Rectal smooth muscle tissue (tissue), 1 donor: ENCODE results near the gene EDEM1.

Experiments
- H3K27ac ChIP-seq: one replicate; pipeline ENCODE4 v1.7.0; 2013; ENCODE audit warnings: low read depth, low read length, inconsistent platforms
- H3K27me3 ChIP-seq: one replicate; pipeline ENCODE4 v1.7.0; 2013; ENCODE audit warnings: low read length; ENCODE audit not compliant: control insufficient read depth, insufficient read depth
- H3K36me3 ChIP-seq: one replicate; pipeline ENCODE4 v1.7.0; 2013; ENCODE audit warnings: low read length; ENCODE audit not compliant: control insufficient read depth, insufficient read depth
- H3K4me1 ChIP-seq: one replicate; pipeline ENCODE4 v1.7.0; 2013; ENCODE audit warnings: low read length; ENCODE audit not compliant: control insufficient read depth, insufficient read depth
- H3K4me3 ChIP-seq: one replicate; pipeline ENCODE4 v1.7.0; 2013; ENCODE audit warnings: low read length
- H3K9ac ChIP-seq: one replicate; pipeline ENCODE4 v1.7.0; 2013; ENCODE audit warnings: low read length

The EDEM1 gene

DNA sequence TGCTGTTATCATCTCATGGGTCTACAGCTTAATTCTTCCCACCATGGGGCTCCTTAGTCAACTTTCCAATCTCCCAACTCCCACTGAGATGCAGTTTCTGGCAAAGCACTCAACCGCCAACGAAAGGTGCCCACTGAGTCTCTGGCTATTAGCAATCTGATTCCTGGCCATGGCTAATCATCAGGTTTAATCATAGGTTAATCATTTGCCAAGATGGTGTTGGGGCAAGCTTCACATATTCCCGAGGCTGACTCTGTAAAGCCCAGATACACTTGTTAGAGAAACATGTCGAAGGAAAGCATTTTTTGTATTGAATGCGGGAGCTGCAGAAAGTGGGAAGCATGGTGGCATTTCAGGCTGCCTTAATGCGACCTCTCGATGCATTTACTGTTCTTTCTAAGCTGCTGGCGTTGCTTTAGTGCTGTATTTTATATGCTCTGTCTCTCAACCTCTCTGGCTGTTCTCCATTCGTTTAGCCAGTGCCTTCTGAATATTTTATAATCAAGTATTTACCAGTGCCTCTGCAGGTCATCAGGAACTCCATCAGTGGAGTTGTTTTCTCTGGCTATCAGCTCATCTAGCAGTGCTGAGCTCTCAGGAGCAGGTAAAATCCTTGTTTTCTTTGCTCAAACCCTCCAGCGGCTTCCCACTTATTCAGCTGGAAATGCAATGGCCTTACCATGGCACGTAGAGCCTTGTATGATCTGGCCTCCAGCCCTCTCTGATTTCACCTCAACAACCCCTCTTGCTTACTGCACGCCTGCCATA, 67.0 kb downstream of the EDEM1 start:
- Histone ChIP-seq H3K4me1 (no peaks in the 10 kb centered on the region), H3K27ac (no peak overlapping the region)

GRCh38 chr3:5255404-5256344, 68.2 kb downstream of the EDEM1 start:
- H3K4me1 ChIP-seq, result no peaks in the 10 kb centered on the region
- no peak overlapping the region for H3K4me3 ChIP-seq
- H3K9ac ChIP-seq, result no peak overlapping the region
- no peaks in the 10 kb centered on the region for H3K36me3 ChIP-seq
- H3K27ac ChIP-seq, result no peak overlapping the region
- H3K27me3 ChIP-seq, result no peaks in the 10 kb centered on the region

More for the DNA sequence above, 67.0 kb downstream of the EDEM1 start:
- Histone ChIP-seq H3K4me3 (no peak overlapping the region), H3K9ac (no peak overlapping the region), H3K36me3 (no peaks in the 10 kb centered on the region), H3K27me3 (no peaks in the 10 kb centered on the region)

DNA sequence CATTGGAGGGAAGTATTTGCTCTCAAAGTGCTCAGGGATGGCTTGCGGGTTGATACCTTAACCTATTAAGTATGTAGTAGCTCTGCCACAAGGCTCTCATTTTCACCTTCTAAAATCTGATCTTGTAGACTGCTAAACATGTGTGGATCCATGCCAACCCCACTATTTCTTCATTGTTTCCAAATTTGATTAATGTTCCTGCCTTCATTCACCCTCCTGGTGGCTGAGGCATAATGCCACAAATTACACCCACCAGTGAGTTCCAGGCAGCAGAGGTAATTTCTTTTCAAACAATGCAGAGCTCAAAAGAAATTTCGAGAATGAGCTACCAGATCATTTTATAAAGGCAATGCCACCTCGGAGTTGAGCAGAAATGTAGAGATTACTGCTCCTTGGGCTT, 71.0 kb downstream of the EDEM1 start:
- Histone ChIP-seq H3K9ac (no peak overlapping the region), H3K27ac (no peak overlapping the region), H3K4me3 (no peak overlapping the region), H3K36me3 (no peaks in the 10 kb centered on the region), H3K4me1 (no peaks in the 10 kb centered on the region), H3K27me3 (no peaks in the 10 kb centered on the region)

GRCh38 chr3:5260992-5261501, 73.5 kb downstream of the EDEM1 start:
- H3K4me3 ChIP-seq, result no peak overlapping the region
- H3K27ac ChIP-seq, result no peak overlapping the region
- no peak overlapping the region for H3K9ac ChIP-seq
- H3K36me3 ChIP-seq, result no peaks in the 10 kb centered on the region
- no peaks in the 10 kb centered on the region for H3K4me1 ChIP-seq
- H3K27me3 ChIP-seq, result no peaks in the 10 kb centered on the region

DNA sequence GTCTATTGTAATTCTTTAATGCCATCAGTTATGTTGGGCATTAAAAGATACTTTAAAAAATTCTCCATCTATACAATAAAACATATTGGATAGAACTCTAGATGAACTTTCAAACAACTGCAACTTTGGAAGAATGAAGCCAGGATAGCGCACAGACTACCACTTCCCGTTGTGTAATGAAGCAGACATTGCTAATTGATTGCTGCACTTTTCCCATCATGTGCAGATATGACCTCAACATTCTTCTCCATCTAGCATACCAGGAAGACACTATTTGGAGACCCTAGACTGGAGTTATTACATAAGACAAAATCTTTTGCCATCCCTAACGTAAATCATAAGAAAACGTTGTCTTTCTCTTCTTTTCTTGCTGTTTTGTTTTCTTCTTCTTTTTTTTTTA, 75.0 kb downstream of the EDEM1 start:
- Histone ChIP-seq H3K27ac (no peak overlapping the region), H3K36me3 (no peaks in the 10 kb centered on the region), H3K4me1 (no peaks in the 10 kb centered on the region), H3K27me3 (no peaks in the 10 kb centered on the region), H3K9ac (no peak overlapping the region), H3K4me3 (no peak overlapping the region)

DNA sequence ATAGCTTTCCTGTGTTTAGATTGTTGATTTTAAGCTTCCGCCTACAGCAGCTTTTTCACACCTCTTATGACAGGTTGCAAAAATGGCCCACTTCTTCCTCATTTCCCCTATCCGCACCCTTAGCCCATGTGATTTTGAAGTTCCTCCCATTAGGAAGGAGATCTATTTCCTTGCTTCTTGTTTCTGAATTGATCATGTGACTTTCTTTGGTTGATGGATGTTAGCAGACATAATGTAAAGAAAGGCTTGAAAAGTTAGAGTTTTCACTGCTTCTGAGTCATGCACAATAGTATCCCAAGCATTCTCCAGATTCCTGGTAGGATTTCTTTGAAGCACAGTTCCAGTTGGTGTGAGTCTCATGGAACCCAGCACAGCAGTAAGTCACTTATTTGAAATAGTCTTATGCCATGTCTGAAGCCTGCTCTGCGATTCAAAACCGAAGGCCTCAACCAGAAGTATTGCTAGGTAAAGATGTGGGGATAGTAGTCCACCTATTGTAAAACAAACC, 76.6 kb downstream of the EDEM1 start:
- Histone ChIP-seq H3K36me3 (no peaks in the 10 kb centered on the region), H3K27ac (no peak overlapping the region)

DNA sequence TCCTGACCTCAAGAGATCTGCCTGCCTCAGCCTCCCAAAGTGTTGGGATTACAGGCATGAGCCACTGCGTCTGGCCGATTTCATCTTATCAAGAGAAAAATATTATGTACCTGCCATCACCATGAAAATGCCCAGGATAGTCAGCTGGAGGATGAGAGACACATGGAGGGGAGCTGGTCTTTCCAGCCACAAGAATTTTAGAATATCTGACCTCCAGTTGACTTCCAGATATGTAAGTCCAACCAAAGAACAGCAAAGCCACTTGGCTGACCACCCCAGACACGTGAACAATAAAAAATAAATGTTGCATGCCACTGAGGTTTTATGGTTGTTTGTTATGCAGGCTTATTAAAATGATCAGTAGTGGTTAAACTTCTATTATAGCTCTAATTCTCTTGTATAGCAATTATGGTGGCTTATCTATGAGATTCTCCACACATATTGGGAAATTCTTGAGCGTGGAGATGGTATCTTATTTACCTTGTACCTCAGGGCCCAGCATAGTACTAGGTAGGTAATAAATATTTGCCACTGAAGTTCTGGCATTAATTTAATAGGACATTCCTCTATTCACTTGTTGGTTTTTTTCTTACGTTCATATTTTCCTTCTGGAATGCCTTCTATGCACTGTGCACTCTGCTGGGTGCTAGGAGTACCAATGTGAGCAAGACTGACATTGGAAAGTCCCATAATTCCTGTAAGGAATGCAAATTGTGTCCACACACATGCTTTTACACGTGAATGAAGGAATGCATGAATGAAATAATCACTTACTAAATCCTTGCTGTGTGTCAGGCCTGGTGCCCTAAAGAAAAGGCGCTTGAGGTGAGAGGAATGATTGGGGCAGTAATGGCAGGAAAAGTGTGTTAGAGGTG, 77.6 kb downstream of the EDEM1 start:
- H3K4me3 ChIP-seq, result no peak overlapping the region
- no peaks in the 10 kb centered on the region for H3K36me3 ChIP-seq
- no peak overlapping the region for H3K9ac ChIP-seq
- H3K27me3 ChIP-seq, result no peaks in the 10 kb centered on the region
- H3K4me1 ChIP-seq, result no peaks in the 10 kb centered on the region
- H3K27ac ChIP-seq, result no peak overlapping the region

More for the DNA sequence above, 76.6 kb downstream of the EDEM1 start:
- Histone ChIP-seq H3K4me1 (no peaks in the 10 kb centered on the region), H3K27me3 (no peaks in the 10 kb centered on the region), H3K9ac (no peak overlapping the region), H3K4me3 (no peak overlapping the region)

DNA sequence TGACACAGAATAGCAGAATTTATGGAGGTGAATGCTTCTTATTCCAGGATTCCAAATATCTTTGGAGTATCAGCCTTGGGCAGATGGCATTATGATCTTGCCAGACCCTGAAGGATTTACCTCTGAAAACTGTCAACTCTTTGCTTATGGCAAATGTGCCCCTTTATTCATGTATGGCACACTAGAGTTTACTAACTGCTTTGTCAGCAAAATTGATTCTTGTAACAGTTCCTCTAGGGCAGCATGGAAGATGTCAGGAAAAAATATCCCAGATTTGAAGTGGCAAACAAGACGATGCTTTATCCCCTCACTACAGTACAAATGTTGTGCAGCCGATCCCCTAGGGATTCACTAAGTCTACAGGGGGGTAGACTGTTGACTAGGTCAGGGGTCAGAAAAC, 79.7 kb downstream of the EDEM1 start:
- H3K27me3 ChIP-seq, result no peaks in the 10 kb centered on the region
- no peak overlapping the region for H3K27ac ChIP-seq
- H3K9ac ChIP-seq, result no peak overlapping the region
- no peaks in the 10 kb centered on the region for H3K36me3 ChIP-seq
- no peaks in the 10 kb centered on the region for H3K4me1 ChIP-seq
- no peak overlapping the region for H3K4me3 ChIP-seq

GRCh38 chr3:5267889-5268288, 80.4 kb downstream of the EDEM1 start:
- Histone ChIP-seq H3K9ac (no peak overlapping the region), H3K27ac (no peak overlapping the region), H3K4me3 (no peak overlapping the region), H3K4me1 (no peaks in the 10 kb centered on the region), H3K27me3 (no peaks in the 10 kb centered on the region), H3K36me3 (no peaks in the 10 kb centered on the region)
